HG03378 (cell line): ENCODE results near the gene HDGFL3.

ENCODE experiments used
- ATAC-seq: cut with Tn5 transposase; IDR thresholded peaks from one replicate; pipeline ENCODE4 v1.9.1; 2021; ENCODE audit warnings: mild to moderate bottlenecking, moderate library complexity; ENCODE audit not compliant: unreplicated experiment

HDGFL3 gene

GRCh38 chr15:83132861-83133523 is 74.6 kb downstream of the HDGFL3 start:
- ATAC-seq, result no peak

GRCh38 chr15:83129791-83130190 is 77.8 kb downstream of the HDGFL3 start:
- no peak for ATAC-seq

DNA sequence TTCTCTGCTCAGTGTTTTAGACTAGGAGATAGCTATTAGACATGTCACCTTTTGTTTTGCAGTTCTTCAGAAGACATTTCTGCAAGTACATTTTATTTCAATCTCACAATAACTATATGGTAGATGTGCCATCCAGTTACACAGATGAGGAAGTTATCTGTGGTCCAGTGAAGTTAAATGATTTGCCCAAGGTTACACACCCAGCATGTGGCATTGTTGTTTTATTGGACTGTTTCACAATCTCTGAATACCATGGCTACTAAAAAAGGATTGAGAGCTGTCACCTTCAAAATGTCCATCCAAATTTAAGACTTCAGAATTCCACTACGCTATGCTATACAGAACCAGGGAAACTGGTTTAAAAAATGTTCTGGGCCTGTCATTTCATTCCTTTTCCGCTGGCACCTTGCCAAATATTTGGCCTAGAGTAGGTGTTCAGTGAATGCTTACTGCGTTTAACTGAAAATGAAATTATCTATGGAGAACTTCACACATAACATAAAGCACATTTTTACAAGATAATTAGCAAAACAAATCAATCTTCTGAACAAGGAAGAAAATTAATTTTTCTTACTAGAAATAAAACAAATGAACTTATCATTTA is 80.0 kb downstream of the HDGFL3 start:
- no peak for ATAC-seq

GRCh38 chr15:83123529-83123928 is 84.1 kb downstream of the HDGFL3 start:
- no peak for ATAC-seq

DNA sequence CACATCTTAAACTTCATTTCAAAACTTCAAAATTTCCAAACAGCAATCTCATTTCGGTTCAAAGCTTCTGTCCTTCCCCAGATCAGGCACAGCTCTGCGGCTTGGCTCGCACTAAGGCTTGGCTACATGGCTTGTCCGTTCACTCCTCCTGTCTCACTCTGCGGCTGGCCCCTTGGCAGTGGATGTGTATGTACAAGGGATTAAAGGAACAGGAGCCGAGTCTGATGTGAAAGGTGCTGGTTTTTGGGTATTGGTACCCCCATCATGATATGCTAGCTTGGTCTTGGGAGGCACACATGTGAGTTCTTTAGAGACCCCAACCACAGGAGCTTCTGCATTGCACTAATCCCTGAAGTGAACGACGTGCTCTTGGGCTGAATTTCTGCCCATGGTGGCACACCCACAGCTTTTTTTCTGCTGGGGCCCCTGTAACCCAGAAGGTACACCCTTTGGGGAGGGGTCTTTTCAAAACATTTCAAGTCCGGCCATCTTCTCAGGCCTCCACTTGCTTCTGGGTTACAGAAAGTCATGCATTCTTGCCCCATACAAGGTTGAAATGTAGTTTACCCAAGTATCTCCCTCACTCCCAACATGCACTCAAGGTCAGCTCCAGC is 87.5 kb downstream of the HDGFL3 start:
- no peak for ATAC-seq

- ATAC-seq, result no peak
Measured at GRCh38 chr15:83118968-83119367, 88.7 kb downstream of the HDGFL3 start.

GRCh38 chr15:83118291-83118827 is 89.3 kb downstream of the HDGFL3 start:
- no peak for ATAC-seq

- ATAC-seq, result peak; percentile 61
Measured at GRCh38 chr15:83115831-83116565, 91.6 kb downstream of the HDGFL3 start.

DNA sequence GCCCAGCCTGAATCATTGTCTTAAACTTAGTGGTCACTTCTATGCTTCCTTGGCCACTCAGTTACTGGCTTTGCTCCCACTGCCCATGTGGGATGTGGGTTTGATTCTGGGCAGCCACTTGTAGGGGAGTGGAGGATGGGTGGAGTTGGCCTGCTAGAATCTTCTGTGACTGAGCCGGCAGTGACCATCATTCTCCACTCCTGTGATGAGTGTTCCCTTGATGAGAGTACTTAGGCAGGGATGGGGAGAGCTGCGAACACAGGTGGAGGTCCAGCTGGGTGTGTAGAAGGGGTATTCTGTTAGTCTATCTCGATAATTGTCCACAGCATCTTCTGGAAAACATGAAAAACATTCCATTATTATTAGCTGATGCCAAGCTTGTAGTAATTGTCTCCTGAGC is 92.2 kb downstream of the HDGFL3 start:
- no peak for ATAC-seq

DNA sequence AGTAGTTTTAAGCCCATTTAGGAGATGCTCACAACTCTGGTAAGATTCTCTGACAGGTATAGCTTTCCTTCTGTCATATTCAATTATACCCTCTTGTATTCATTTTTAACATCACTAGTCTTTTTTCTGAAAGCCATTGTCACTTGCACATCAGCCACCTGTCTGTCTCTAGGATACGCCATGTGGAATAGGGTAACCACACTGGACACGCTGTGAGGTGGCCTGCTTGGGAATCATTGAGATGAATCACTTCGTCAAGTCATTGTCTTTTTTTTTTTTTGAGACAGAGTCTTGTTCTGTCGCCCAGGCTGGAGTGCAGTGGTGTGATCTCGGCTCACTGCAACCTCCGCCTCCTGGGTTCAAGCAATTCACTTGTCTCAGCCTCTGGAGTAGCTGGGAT is 92.8 kb downstream of the HDGFL3 start:
- no peak for ATAC-seq

DNA sequence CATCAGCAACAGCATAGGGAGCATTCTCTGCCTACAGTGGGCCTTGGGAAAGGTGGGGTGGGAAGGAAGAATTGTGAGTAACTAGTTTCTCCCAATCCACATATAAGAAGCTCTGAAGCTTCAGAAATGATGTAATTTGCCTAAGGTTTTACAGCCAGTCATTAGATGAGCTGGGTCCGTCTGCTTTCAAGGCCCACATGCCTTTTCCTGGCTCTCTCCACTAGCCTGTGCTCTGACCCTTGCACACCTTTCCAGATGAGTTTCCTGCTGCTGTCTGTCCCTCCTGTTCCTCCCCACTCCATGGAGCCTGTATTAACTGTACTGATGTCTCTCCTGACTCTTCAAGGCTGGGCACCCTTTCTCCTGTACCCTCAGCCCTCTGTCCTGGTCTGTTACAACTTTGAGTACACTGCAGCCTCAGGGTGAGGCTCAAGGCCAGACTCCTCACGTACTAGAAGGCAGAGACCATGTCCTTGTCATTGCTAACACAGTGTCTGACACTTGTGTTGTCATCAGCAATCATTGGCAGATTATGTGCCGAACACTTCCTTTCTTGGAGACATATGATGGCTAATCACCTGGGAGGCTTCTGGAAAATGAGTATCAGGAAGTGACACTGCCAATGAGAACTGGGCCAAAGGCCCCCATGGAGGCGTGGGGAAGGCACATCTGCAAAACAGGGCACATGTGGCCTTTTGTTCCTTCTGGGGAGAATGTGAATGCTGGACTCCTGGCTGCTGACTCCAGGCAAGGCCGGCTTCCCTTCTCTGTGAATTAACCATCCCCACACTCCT is 93.5 kb downstream of the HDGFL3 start:
- ATAC-seq, result no peak

- no peak for ATAC-seq
Measured at GRCh38 chr15:83112956-83113299, 94.7 kb downstream of the HDGFL3 start.

- ATAC-seq, result no peak
Measured at GRCh38 chr15:83112233-83112955, 95.2 kb downstream of the HDGFL3 start.

DNA sequence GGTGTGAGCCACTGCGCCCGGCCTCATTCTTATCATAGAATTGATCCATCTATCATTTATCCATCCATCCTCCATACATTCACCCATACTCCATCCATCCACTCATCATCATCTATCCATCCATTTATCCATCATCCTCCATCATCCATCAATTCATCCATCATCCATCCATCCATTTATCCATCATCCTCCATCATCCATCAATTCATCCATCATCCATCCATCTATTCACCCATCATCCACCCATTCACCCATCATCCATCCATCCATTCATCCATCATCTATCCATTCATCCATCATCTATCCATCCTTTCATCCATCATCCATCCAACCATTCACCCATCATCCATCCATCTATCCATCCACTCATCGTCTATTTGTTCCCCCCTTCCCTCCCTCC is 96.5 kb downstream of the HDGFL3 start:
- ATAC-seq, result no peak

DNA sequence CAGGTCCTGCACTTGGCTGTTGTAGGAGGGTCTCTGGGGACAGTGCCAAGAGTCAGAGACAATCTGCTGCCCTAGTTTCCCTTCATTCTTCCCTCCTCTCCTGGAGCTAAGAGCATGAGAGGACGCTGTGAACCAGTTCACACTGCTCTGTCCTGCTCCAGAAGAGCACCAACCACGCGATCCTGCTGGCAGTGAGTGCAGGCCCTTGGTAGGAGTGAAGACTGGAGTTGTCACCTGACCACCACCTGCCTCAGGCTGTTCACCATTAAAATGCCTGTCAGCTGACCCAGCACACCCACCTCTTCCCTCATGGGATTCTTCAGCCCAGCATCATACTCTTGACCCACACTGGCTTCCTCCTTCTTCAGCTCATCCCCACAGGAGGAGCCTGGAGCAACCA is 97.2 kb downstream of the HDGFL3 start:
- ATAC-seq, result no peak

DNA sequence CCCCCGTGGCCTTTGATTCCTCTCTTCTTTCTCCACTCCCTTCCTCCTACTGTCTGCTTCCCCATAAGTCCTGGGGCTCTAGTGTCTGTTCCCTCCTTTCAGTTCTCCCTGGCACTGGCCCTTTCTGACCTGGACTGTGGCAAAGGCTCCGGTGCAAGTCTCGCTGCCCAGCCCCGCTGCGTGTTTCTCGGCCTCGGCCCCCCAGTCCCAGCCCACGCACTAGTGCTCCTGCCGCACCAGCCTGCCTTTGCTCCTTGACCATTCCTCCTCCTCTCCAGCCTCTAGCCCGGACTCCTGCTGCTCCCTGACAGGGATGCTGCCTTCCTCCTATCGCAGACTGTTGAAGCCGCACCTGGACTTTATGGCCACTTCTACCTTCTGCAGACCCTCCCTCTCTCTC is 98.1 kb downstream of the HDGFL3 start:
- no peak for ATAC-seq

DNA sequence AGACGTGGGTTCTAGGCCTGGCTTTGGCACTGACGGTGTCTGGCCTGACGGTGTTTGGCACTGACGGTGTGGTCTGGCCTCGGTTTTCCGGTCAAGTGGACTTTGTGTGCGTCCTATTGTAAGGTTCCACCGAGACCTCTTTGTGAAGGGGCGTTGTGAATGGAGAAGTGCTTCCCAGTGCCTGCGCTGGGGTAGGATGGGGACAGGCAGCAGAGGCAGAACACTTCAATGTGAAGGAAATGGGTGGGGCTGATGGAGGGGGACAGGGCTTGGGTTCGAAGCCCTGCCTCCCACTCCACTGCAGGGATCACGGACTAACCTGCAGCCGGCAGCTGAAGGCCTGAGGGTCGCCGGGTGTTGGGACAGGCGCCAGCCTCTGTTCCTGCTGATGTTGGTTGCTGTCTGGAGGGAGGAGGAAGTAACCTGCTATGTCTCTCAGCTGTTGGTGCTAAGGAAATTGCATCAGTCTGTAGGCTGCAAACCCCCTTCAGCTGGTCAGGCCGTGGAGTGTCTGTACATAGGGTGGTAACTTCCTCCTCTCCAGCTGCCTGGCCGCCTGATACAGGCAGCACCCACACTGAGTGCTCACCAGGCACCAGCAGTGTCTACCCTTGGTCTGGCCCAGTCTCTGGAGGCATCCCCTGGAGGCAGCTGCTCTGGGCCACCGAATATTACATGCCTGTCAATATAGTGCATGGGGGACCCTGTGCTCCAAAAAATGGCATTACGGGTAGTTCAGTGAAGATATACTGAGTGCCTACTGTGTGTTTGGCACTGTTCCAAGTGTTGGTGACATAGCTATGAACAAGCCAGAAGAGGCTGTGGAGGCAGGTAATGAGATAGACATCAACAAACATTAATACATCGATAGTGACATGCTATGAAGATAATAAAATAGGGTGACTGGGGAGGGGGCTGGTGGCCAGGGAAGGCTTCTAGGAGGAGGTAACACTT is 99.1 kb downstream of the HDGFL3 start:
- peak; percentile 51 for ATAC-seq

DNA sequence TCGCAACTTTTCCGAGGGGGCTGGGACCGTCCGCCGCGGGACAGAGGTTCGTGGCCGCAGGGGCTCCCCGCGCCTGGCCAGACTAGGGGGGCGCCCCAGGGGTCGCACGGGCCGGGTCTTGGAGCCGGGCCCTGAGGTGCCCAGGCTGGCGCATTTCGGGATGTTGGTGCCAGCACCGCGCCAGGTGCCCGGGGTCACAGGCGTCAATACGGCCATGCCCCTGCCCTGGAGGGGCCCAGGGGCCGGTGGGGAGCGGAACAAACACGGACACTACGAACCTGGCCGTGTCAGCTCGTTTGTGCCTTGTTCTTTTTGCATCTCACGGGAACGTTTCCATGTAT is 99.8 kb downstream of the HDGFL3 start:
- ATAC-seq, result no peak
